Esophagus muscularis mucosa (tissue), 3 donors: ENCODE data around the gene TMEM131.

Experiments used
- POLR2A ChIP-seq: fragments of 450-650 bp; IDR thresholded peaks from one replicate; pipeline ENCODE4 v1.6.1; 2017; ENCODE audit warnings: antibody characterized with exemption, moderate library complexity, mild to moderate bottlenecking, low read depth
- TF ChIP-seq, protein P1 (sequence below), 3 experiments: fragments of 200-600 bp in 2 of 3; fragments of 450-650 bp in 1 of 3; sonication (generic) in 2 of 3; IDR thresholded peaks; one replicate each; pipeline ENCODE4 v1.5.1; 2017 to 2019; ENCODE audit warnings: antibody characterized with exemption in 3 of 3, mild to moderate bottlenecking in 2 of 3, moderate library complexity in 1 of 3

DNA sequence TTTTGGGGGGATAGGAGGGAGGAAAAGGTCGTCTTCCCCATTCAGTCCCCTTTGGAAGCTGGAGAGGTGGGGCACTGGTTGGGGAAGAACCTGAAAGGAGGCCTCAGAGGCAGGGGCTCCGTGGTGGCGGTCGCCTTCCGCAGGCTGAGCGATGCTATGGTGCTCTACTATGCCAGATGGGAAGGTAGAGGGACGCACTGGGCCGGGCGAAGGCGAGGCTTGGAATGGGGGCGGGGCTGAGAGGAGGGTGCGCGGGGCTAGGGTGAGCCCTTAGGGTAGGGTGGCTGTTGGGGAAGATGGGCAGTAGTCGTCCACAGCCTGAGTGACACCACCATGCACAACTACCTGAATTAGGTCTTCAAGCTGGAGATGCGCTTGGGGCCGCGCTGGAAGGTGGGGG lies 271.2 kb downstream of the TMEM131 start:
- no peak for TF ChIP-seq POLR2A
- TF ChIP-seq, protein P1, sequence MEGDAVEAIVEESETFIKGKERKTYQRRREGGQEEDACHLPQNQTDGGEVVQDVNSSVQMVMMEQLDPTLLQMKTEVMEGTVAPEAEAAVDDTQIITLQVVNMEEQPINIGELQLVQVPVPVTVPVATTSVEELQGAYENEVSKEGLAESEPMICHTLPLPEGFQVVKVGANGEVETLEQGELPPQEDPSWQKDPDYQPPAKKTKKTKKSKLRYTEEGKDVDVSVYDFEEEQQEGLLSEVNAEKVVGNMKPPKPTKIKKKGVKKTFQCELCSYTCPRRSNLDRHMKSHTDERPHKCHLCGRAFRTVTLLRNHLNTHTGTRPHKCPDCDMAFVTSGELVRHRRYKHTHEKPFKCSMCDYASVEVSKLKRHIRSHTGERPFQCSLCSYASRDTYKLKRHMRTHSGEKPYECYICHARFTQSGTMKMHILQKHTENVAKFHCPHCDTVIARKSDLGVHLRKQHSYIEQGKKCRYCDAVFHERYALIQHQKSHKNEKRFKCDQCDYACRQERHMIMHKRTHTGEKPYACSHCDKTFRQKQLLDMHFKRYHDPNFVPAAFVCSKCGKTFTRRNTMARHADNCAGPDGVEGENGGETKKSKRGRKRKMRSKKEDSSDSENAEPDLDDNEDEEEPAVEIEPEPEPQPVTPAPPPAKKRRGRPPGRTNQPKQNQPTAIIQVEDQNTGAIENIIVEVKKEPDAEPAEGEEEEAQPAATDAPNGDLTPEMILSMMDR (IDR thresholded peaks at IDR 0.05) = no peak
